Fibroblast of lung (primary cell): Measurements from ENCODE around the gene RASIP1. TPM values are rescaled to one million over a fixed set of nuclear protein-coding genes. Genes with fewer than 3 reads are reported as not detected.
"Not testable (repeated sequence)": the region's sequence is repeated elsewhere in the genome, so short reads cannot be mapped to it uniquely, and the experiment has no call there.

Source experiments
- DNase-seq, 2 donors: peaks; one replicate each; pipeline versions ENCODE4 v3.0.0 to v3.0.0-alpha.2; 2010; ENCODE audit warnings: low read depth in 2 of 2
- H2AFZ ChIP-seq: 2 replicates; pipeline ENCODE4 v1.5.1; 2012; ENCODE audit warnings: low read length, control low read depth, inconsistent platforms
- H3K27ac ChIP-seq: 2 replicates; pipeline ENCODE4 v1.5.1; 2011; ENCODE audit warnings: low read length, control low read depth; ENCODE audit not compliant: insufficient read depth
- H3K27me3 ChIP-seq: 2 replicates; pipeline ENCODE4 v1.5.1; 2011; ENCODE audit warnings: mild to moderate bottlenecking, low read length; ENCODE audit not compliant: control insufficient read depth, insufficient read depth
- H3K36me3 ChIP-seq: 2 replicates; pipeline ENCODE4 v1.5.1; 2011; ENCODE audit warnings: low read length; ENCODE audit not compliant: control insufficient read depth, insufficient read depth
- H3K4me1 ChIP-seq: 2 replicates; pipeline ENCODE4 v1.5.1; 2011; ENCODE audit warnings: low read length; ENCODE audit not compliant: control insufficient read depth, insufficient read depth; ENCODE audit errors: extremely low read depth
- H3K4me2 ChIP-seq: 2 replicates; pipeline ENCODE4 v1.5.1; 2011; ENCODE audit warnings: low read length, control low read depth; ENCODE audit not compliant: insufficient read depth; ENCODE audit errors: extremely low read depth
- H3K4me3 ChIP-seq, 4 experiments: fragments of 200-600 bp in 1 of 4; sonication (generic) in 1 of 4; replicated peaks in 1 of 4; 2 replicates each; pipeline ENCODE4 v1.5.1; 2011 to 2016; ENCODE audit warnings: low read length in 4 of 4, low read depth in 3 of 4, mild to moderate bottlenecking in 3 of 4, control low read depth in 2 of 4, inconsistent platforms in 1 of 4, mixed read lengths in 1 of 4; ENCODE audit not compliant: insufficient read depth in 1 of 4; ENCODE audit errors: control extremely low read depth in 1 of 4
- H3K79me2 ChIP-seq: 2 replicates; pipeline ENCODE4 v1.5.1; 2012; ENCODE audit warnings: mild to moderate bottlenecking, low read length, inconsistent platforms; ENCODE audit not compliant: control insufficient read depth, insufficient read depth
- H3K9ac ChIP-seq: 2 replicates; pipeline ENCODE4 v1.5.1; 2011; ENCODE audit warnings: mild to moderate bottlenecking, low read length, control low read depth; ENCODE audit not compliant: insufficient read depth
- H3K9me3 ChIP-seq: 2 replicates; pipeline ENCODE4 v1.5.1; 2012; ENCODE audit warnings: low read depth, low read length; ENCODE audit not compliant: control insufficient read depth, insufficient read depth
- H4K20me1 ChIP-seq: 2 replicates; pipeline ENCODE4 v1.5.1; 2011; ENCODE audit warnings: low read length; ENCODE audit not compliant: control insufficient read depth, insufficient read depth; ENCODE audit errors: extremely low read depth
- CTCF ChIP-seq, 2 donors: IDR thresholded peaks in 1 of 2; conservative IDR thresholded peaks in 1 of 2; 1 replicate in 1 of 2; 2 replicates in 1 of 2; pipeline ENCODE4 v1.5.1; 2011 to 2012; ENCODE audit warnings: low read length in 2 of 2, control low read depth in 1 of 2, inconsistent platforms in 1 of 2, low read depth in 1 of 2, mild to moderate bottlenecking in 1 of 2
- EZH2 ChIP-seq: IDR thresholded peaks from 2 replicates; pipeline ENCODE4 v1.5.1; 2012; ENCODE audit warnings: low read length, control low read depth, mild to moderate bottlenecking; ENCODE audit errors: missing control alignments
- polyA plus RNA-seq, 2 donors: library from polyadenylated mRNA; depleted of rRNA in 1 of 2; stranded (reverse) in 1 of 2; unstranded in 1 of 2; fragments of >200 nt; gene quantifications; 2 replicates each; pipeline ENCODE4 v1.2.1, GENCODE V29; 2011 to 2012; ENCODE audit warnings: missing spikeins in 1 of 2
- total RNA-seq: library from RNA; depleted of rRNA; stranded (reverse); fragments of >200 nt; gene quantifications from 2 replicates; pipeline ENCODE4 v1.2.1, GENCODE V29; 2014

RASIP1 gene
- total and polyA plus RNA-seq, 2 donors (not counting 1 experiment from before 2014, with no cell fraction given), result 0.99 to 1.6 TPM

- no peaks in the 10 kb centered on the region for H3K4me1 ChIP-seq
- H3K9ac ChIP-seq, result no peak overlapping the region
- no peaks in the 10 kb centered on the region for H3K79me2 ChIP-seq
- no peak overlapping the region for H3K27ac ChIP-seq
- TF ChIP-seq EZH2 (no peak), CTCF (conservative IDR thresholded peaks at IDR 0.05 in 1 of 2, IDR thresholded peaks at IDR 0.05 in 1 of 2; ENCODE audit: low read depth in 1 of 2, low read length in 2 of 2) (no peak)
- peaks cover 2% of the 10 kb centered on the region for H3K27me3 ChIP-seq
- H3K9me3 ChIP-seq, result no peaks in the 10 kb centered on the region
- peak in 1 of 2 donors; percentile 91 for DNase-seq
- H3K4me2 ChIP-seq, result no peak overlapping the region
- H3K4me3 ChIP-seq, result no peak overlapping the region
- H4K20me1 ChIP-seq, result no peaks in the 10 kb centered on the region
- H3K36me3 ChIP-seq, result no peaks in the 10 kb centered on the region
- no peak overlapping the region for H2AFZ ChIP-seq
Measured at GRCh38 chr19:48770266-48770665, 29.9 kb upstream of the RASIP1 start.

GRCh38 chr19:48768994-48769713, 28.7 kb upstream of the RASIP1 start:
- Histone ChIP-seq H3K36me3 (no peaks in the 10 kb centered on the region), H3K27me3 (peaks cover 2% of the 10 kb centered on the region), H4K20me1 (no peaks in the 10 kb centered on the region), H3K9me3 (no peaks in the 10 kb centered on the region), H3K9ac (no peak overlapping the region), H3K27ac (no peak overlapping the region), H3K4me2 (no peak overlapping the region), H3K79me2 (no peaks in the 10 kb centered on the region), H3K4me1 (no peaks in the 10 kb centered on the region), H2AFZ (no peak overlapping the region), H3K4me3 (no peak overlapping the region)
- TF ChIP-seq CTCF (conservative IDR thresholded peaks at IDR 0.05 in 1 of 2, IDR thresholded peaks at IDR 0.05 in 1 of 2; ENCODE audit: low read depth in 1 of 2, low read length in 2 of 2), result no peak
- no peak for TF ChIP-seq EZH2
- peak in 1 of 2 donors; percentile 38 for DNase-seq

- not testable (repeated sequence) for H3K36me3 ChIP-seq, H3K4me2 ChIP-seq, H3K9me3 ChIP-seq, H2AFZ ChIP-seq, H3K4me3 ChIP-seq, DNase-seq, H3K9ac ChIP-seq, H3K27ac ChIP-seq, H3K4me1 ChIP-seq, H4K20me1 ChIP-seq, H3K27me3 ChIP-seq, H3K79me2 ChIP-seq
Measured at GRCh38 chr19:48768171-48768753, 27.9 kb upstream of the RASIP1 start.

GRCh38 chr19:48765816-48766215, 25.4 kb upstream of the RASIP1 start:
- not testable (repeated sequence) for H3K36me3 ChIP-seq, H4K20me1 ChIP-seq, H3K4me3 ChIP-seq, DNase-seq, H3K9ac ChIP-seq, H3K79me2 ChIP-seq, H2AFZ ChIP-seq, H3K4me2 ChIP-seq, H3K9me3 ChIP-seq, H3K27ac ChIP-seq, H3K4me1 ChIP-seq, H3K27me3 ChIP-seq
